Liver (tissue), 3 donors: ENCODE data around the gene FKRP.

ENCODE experiments used
- EGR1 ChIP-seq, 2 donors: IDR thresholded peaks; 2 replicates each; pipeline ENCODE4 v1.6.1; 2016 to 2018; ENCODE audit warnings: antibody characterized with exemption in 2 of 2, low read depth in 2 of 2
- FOXA2 ChIP-seq: IDR thresholded peaks from 2 replicates; pipeline ENCODE4 v1.6.1; 2016; ENCODE audit warnings: antibody characterized with exemption
- GABPA ChIP-seq, 2 donors: IDR thresholded peaks in 1 of 2; conservative IDR thresholded peaks in 1 of 2; 2 replicates each; pipeline ENCODE4 v1.6.1; 2016; ENCODE audit warnings: antibody characterized with exemption in 2 of 2, mild to moderate bottlenecking in 1 of 2, moderate library complexity in 1 of 2
- HNF4G ChIP-seq: IDR thresholded peaks from 2 replicates; pipeline ENCODE4 v1.6.1; 2016; ENCODE audit warnings: antibody characterized with exemption
- JUND ChIP-seq, 2 donors: IDR thresholded peaks; 2 replicates each; pipeline ENCODE4 v1.6.1; 2016; ENCODE audit warnings: antibody characterized with exemption in 2 of 2
- NR2F2 ChIP-seq: IDR thresholded peaks from 2 replicates; pipeline ENCODE4 v1.6.1; 2016; ENCODE audit warnings: antibody characterized with exemption
- RAD21 ChIP-seq, 2 donors: IDR thresholded peaks; 2 replicates each; pipeline ENCODE4 v1.6.1; 2016; ENCODE audit warnings: antibody characterized with exemption in 2 of 2, mild to moderate bottlenecking in 2 of 2
- RXRA ChIP-seq, 2 donors: IDR thresholded peaks; 2 replicates each; pipeline ENCODE4 v1.6.1; 2017 to 2018; ENCODE audit warnings: antibody characterized with exemption in 2 of 2, mild to moderate bottlenecking in 1 of 2
- TAF1 ChIP-seq: conservative IDR thresholded peaks from 2 replicates; pipeline ENCODE4 v1.6.1; 2016; ENCODE audit warnings: antibody characterized with exemption, mild to moderate bottlenecking
- YY1 ChIP-seq: IDR thresholded peaks from 2 replicates; pipeline ENCODE4 v1.6.1; 2016; ENCODE audit warnings: antibody characterized with exemption, mild to moderate bottlenecking
- TF ChIP-seq, protein P1 (sequence below): IDR thresholded peaks from 2 replicates; pipeline ENCODE4 v1.6.1; 2016; ENCODE audit warnings: antibody characterized with exemption
- TF ChIP-seq, protein P2 (sequence below): fragments of 150-350 bp; IDR thresholded peaks from 2 replicates; pipeline ENCODE4 v1.5.1; 2017; ENCODE audit warnings: improper control_type of control experiment, low read depth, low read length; ENCODE audit not compliant: missing input control
- TF ChIP-seq, protein P3 (sequence below): IDR thresholded peaks from 2 replicates; pipeline ENCODE4 v1.6.1; 2016; ENCODE audit warnings: antibody characterized with exemption, mild to moderate bottlenecking
- TF ChIP-seq, protein P4 (sequence below): IDR thresholded peaks from 2 replicates; pipeline ENCODE4 v1.6.1; 2016; ENCODE audit warnings: antibody characterized with exemption
- donor health status: healthy.
- donor health status: healthy.

DNA sequence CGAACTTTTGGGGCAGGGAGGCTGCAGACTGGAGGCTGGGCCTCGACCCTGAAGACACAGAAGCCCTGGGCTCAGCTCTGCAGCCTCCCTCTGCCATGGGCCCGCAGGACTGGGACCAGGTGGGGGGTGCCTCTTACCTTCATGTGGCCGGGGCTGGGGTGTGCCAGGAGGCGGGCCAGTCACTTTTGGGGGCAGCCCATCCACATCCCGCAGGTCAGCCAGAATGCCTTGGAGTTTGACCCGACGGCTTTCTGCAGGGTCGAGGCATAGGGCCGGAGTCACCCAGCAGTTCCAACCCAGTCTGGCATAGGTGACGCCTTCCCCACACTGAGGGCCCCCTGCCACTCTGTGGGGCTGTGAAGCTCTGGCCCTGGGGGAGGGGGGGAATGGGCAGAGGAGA is 18.1 kb upstream of the FKRP start:
- TF ChIP-seq, protein P1, sequence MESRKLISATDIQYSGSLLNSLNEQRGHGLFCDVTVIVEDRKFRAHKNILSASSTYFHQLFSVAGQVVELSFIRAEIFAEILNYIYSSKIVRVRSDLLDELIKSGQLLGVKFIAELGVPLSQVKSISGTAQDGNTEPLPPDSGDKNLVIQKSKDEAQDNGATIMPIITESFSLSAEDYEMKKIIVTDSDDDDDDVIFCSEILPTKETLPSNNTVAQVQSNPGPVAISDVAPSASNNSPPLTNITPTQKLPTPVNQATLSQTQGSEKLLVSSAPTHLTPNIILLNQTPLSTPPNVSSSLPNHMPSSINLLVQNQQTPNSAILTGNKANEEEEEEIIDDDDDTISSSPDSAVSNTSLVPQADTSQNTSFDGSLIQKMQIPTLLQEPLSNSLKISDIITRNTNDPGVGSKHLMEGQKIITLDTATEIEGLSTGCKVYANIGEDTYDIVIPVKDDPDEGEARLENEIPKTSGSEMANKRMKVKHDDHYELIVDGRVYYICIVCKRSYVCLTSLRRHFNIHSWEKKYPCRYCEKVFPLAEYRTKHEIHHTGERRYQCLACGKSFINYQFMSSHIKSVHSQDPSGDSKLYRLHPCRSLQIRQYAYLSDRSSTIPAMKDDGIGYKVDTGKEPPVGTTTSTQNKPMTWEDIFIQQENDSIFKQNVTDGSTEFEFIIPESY = no peak
- TF ChIP-seq, protein P2, sequence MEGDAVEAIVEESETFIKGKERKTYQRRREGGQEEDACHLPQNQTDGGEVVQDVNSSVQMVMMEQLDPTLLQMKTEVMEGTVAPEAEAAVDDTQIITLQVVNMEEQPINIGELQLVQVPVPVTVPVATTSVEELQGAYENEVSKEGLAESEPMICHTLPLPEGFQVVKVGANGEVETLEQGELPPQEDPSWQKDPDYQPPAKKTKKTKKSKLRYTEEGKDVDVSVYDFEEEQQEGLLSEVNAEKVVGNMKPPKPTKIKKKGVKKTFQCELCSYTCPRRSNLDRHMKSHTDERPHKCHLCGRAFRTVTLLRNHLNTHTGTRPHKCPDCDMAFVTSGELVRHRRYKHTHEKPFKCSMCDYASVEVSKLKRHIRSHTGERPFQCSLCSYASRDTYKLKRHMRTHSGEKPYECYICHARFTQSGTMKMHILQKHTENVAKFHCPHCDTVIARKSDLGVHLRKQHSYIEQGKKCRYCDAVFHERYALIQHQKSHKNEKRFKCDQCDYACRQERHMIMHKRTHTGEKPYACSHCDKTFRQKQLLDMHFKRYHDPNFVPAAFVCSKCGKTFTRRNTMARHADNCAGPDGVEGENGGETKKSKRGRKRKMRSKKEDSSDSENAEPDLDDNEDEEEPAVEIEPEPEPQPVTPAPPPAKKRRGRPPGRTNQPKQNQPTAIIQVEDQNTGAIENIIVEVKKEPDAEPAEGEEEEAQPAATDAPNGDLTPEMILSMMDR = no peak
- no peak for TF ChIP-seq JUND (IDR thresholded peaks at IDR 0.05)
- TF ChIP-seq, protein P3, sequence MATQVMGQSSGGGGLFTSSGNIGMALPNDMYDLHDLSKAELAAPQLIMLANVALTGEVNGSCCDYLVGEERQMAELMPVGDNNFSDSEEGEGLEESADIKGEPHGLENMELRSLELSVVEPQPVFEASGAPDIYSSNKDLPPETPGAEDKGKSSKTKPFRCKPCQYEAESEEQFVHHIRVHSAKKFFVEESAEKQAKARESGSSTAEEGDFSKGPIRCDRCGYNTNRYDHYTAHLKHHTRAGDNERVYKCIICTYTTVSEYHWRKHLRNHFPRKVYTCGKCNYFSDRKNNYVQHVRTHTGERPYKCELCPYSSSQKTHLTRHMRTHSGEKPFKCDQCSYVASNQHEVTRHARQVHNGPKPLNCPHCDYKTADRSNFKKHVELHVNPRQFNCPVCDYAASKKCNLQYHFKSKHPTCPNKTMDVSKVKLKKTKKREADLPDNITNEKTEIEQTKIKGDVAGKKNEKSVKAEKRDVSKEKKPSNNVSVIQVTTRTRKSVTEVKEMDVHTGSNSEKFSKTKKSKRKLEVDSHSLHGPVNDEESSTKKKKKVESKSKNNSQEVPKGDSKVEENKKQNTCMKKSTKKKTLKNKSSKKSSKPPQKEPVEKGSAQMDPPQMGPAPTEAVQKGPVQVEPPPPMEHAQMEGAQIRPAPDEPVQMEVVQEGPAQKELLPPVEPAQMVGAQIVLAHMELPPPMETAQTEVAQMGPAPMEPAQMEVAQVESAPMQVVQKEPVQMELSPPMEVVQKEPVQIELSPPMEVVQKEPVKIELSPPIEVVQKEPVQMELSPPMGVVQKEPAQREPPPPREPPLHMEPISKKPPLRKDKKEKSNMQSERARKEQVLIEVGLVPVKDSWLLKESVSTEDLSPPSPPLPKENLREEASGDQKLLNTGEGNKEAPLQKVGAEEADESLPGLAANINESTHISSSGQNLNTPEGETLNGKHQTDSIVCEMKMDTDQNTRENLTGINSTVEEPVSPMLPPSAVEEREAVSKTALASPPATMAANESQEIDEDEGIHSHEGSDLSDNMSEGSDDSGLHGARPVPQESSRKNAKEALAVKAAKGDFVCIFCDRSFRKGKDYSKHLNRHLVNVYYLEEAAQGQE = no peak
- TF ChIP-seq RXRA (IDR thresholded peaks at IDR 0.05) = no peak
- no peak for TF ChIP-seq NR2F2
- no peak for TF ChIP-seq YY1
- no peak for TF ChIP-seq TAF1
- no peak for TF ChIP-seq GABPA (IDR thresholded peaks at IDR 0.05 in 1 of 2, conservative IDR thresholded peaks at IDR 0.05 in 1 of 2)
- no peak for TF ChIP-seq EGR1 (IDR thresholded peaks at IDR 0.05; ENCODE audit: low read depth in 2 of 2)
- TF ChIP-seq, protein P4, sequence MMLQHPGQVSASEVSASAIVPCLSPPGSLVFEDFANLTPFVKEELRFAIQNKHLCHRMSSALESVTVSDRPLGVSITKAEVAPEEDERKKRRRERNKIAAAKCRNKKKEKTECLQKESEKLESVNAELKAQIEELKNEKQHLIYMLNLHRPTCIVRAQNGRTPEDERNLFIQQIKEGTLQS = no peak
- TF ChIP-seq HNF4G = no peak
- no peak for TF ChIP-seq FOXA2
- TF ChIP-seq RAD21 (IDR thresholded peaks at IDR 0.05) = no peak
